ENCODE measurements around the gene TAF1D.
A peak's percentile ranks its signal among the peaks of the same experiment; 100 is the strongest.

Gene TAF1D

GRCh38 chr11:93740730-93741093 is 583 bp downstream of the TAF1D start:
- TF ChIP-seq SIN3A (IDR thresholded peaks at IDR 0.05; ENCODE audit: borderline replicate concordance, insufficient read depth, low read length) (peak; percentile 56; the same call in 1 of the 2 replicates), TAF1 (IDR thresholded peaks at IDR 0.05; ENCODE audit: borderline replicate concordance, insufficient read depth, low read length) (no peak)

- TF ChIP-seq SIN3A (IDR thresholded peaks at IDR 0.05; ENCODE audit: borderline replicate concordance, insufficient read depth, low read length) (0 out of 2 replicates have a peak, but pooled peaks have one; percentile 24), POLR2AphosphoS5 (IDR thresholded peaks at IDR 0.05; ENCODE audit: low read depth, low read length) (peak; percentile 46; the same call in 1 of the 2 replicates), REST (IDR thresholded peaks at IDR 0.05; ENCODE audit: insufficient read depth in 1 of 2, low read depth in 2 of 2, low read length in 2 of 2) (no peak)
Measured at GRCh38 chr11:93740031-93740729, 1.1 kb downstream of the TAF1D start.

GRCh38 chr11:93738647-93739081 is 2.6 kb downstream of the TAF1D start:
- TF ChIP-seq TAF1 (IDR thresholded peaks at IDR 0.05; ENCODE audit: borderline replicate concordance, insufficient read depth, low read length), result no peak
- TF ChIP-seq SIN3A (IDR thresholded peaks at IDR 0.05; ENCODE audit: borderline replicate concordance, insufficient read depth, low read length), result 0 out of 2 replicates have a peak, but pooled peaks have one; percentile 43
- TF ChIP-seq REST (IDR thresholded peaks at IDR 0.05; ENCODE audit: insufficient read depth in 1 of 2, low read depth in 2 of 2, low read length in 2 of 2), result no peak
- no peak; the same call in 1 of the 2 replicates for TF ChIP-seq POLR2AphosphoS5 (IDR thresholded peaks at IDR 0.05; ENCODE audit: low read depth, low read length)

- TF ChIP-seq POLR2AphosphoS5 (IDR thresholded peaks at IDR 0.05; ENCODE audit: low read depth, low read length), result no peak; the same call in 1 of the 2 replicates
- TF ChIP-seq REST (IDR thresholded peaks at IDR 0.05; ENCODE audit: insufficient read depth in 1 of 2, low read depth in 2 of 2, low read length in 2 of 2), result no peak
- TF ChIP-seq FOXP2 (optimal IDR thresholded peaks at IDR 0.05; ENCODE audit: borderline replicate concordance, extremely low read depth, extremely low read length, insufficient read depth), result no peak
- no peak for TF ChIP-seq TAF1 (IDR thresholded peaks at IDR 0.05; ENCODE audit: borderline replicate concordance, insufficient read depth, low read length)
- no peak for TF ChIP-seq SIN3A (IDR thresholded peaks at IDR 0.05; ENCODE audit: borderline replicate concordance, insufficient read depth, low read length)
Measured at GRCh38 chr11:93737904-93738612, 3.2 kb downstream of the TAF1D start.

- TF ChIP-seq REST (IDR thresholded peaks at IDR 0.05; ENCODE audit: insufficient read depth in 1 of 2, low read depth in 2 of 2, low read length in 2 of 2) (no peak), SIN3A (IDR thresholded peaks at IDR 0.05; ENCODE audit: borderline replicate concordance, insufficient read depth, low read length) (no peak), POLR2AphosphoS5 (IDR thresholded peaks at IDR 0.05; ENCODE audit: low read depth, low read length) (no peak), FOXP2 (optimal IDR thresholded peaks at IDR 0.05; ENCODE audit: borderline replicate concordance, extremely low read depth, extremely low read length, insufficient read depth) (no peak), TAF1 (IDR thresholded peaks at IDR 0.05; ENCODE audit: borderline replicate concordance, insufficient read depth, low read length) (no peak)
Measured at GRCh38 chr11:93736129-93736528, 5.2 kb downstream of the TAF1D start.
